Measurements from ENCODE around the gene STH. TPM values are rescaled to one million over a fixed set of nuclear protein-coding genes. Genes with fewer than 3 reads are reported as not detected.
A peak's percentile ranks its signal among the peaks of the same experiment; 100 is the strongest.
"Not testable (repeated sequence)": the region's sequence is repeated elsewhere in the genome, so short reads cannot be mapped to it uniquely, and the experiment has no call there.

Gene STH
- total RNA-seq, 2 experiments from 2014 or later = not detected

DNA sequence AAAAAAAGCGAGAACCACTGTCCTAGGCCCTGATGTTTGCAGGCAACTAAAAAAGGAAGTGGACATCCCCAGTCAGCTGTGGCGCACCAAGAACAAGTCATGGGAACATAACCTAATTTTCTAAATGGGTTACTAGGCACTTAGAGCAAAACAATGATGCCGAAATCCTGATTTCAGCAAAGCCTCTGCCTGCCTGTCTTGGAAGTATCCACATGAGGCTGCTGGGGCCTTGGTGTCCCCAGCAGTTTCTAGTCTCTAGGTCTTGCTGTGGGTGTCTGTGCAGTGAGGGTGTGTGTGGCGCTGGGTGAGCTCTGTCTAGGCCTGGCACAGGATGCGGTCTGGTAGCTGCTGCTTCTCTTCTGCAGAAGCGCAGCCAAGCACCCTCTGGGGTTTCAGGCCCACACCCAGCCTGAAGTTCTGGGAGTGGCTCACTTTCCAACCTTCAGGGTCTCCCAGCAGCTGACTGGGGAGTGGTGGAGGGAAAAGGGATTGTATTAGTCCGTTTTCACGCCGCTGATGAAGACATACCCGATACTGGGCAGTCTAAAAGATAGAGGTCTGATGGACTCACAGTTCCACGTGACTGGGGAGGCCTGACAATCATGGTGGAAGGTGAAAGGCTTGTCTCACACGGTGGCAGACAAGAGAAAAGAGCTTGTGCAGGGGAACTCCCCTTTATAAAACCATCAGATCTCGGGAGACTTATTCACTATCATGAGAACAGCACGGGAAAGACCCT, 21.1 kb downstream of the STH start:
- CTCF ChIA-PET = interaction anchor here (1.4 to 2.2 kb wide), 2 partner anchors 24 to 173 kb away, joined by 3 to 6 read pairs; partner anchors contain the start of gene KANSL1
- DNase-seq = peak; percentile 33 to 89 (median 58)
- peak; percentile 97 for ATAC-seq (ENCODE audit: poor library complexity)
- Histone ChIP-seq H3K27ac (ENCODE audit: low read depth in 1 of 2, low read length in 2 of 2) (peak overlapping the region; percentile 50 to 71), H3K9me3 (ENCODE audit: control insufficient read depth in 1 of 2, insufficient read depth in 1 of 2, low read length in 2 of 2) (no peaks in the 10 kb centered on the region), H3K36me3 (ENCODE audit: insufficient read depth, low read length) (peaks cover 4% of the 10 kb centered on the region), H3K27me3 (ENCODE audit: control insufficient read depth in 1 of 2, insufficient read depth in 2 of 2, low read length in 2 of 2) (no peaks in the 10 kb centered on the region), H3K4me3 (ENCODE audit: low read length) (no peak overlapping the region), H3K4me1 (ENCODE audit: insufficient read depth, low read length) (peaks cover 40% of the 10 kb centered on the region)
- Mint-ChIP-seq H3K27ac (peak overlapping the region; percentile 90), H3K4me3 (peak overlapping the region; percentile 34), H3K27me3 (no peaks in the 10 kb centered on the region), H3K9me3 (no peaks in the 10 kb centered on the region), H3K36me3 (ENCODE audit: low read depth) (no peaks in the 10 kb centered on the region), H3K4me1 (ENCODE audit: low read depth) (peaks cover 24% of the 10 kb centered on the region)
- intact Hi-C loops (cut with DNase I, micrococcal nuclease) = no loop called here
- TF ChIP-seq CTCF (IDR thresholded peaks at IDR 0.05) = no peak
- POLR2A ChIA-PET = interaction anchor here (0.9 to 2.2 kb wide), 3 partner anchors 24 to 247 kb away, joined by 4 to 14 read pairs (median 5); partner anchors contain the start of gene KANSL1

GRCh38 chr17:46020998-46021397, 21.9 kb downstream of the STH start:
- CTCF ChIA-PET = interaction anchor here (0.6 to 2.2 kb wide), 3 partner anchors 24 to 172 kb away, joined by 3 to 6 read pairs (median 3); partner anchors contain the start of gene KANSL1
- Histone ChIP-seq H3K9me3 (ENCODE audit: control insufficient read depth in 1 of 2, insufficient read depth in 1 of 2, low read length in 2 of 2) (no peaks in the 10 kb centered on the region), H3K4me1 (ENCODE audit: insufficient read depth, low read length) (peaks cover 40% of the 10 kb centered on the region), H3K27me3 (ENCODE audit: control insufficient read depth in 1 of 2, insufficient read depth in 2 of 2, low read length in 2 of 2) (no peaks in the 10 kb centered on the region), H3K36me3 (ENCODE audit: insufficient read depth, low read length) (peaks cover 4% of the 10 kb centered on the region), H3K27ac (ENCODE audit: low read depth in 1 of 2, low read length in 2 of 2) (peak overlapping the region; percentile 50 to 71), H3K4me3 (ENCODE audit: low read length) (no peak overlapping the region)
- Mint-ChIP-seq H3K4me3 (no peak overlapping the region), H3K27ac (peak overlapping the region; percentile 90), H3K27me3 (no peaks in the 10 kb centered on the region), H3K36me3 (ENCODE audit: low read depth) (peaks cover 6% of the 10 kb centered on the region), H3K4me1 (ENCODE audit: low read depth) (peaks cover 24% of the 10 kb centered on the region), H3K9me3 (no peaks in the 10 kb centered on the region)
- POLR2A ChIA-PET = interaction anchor here (0.9 to 2.2 kb wide), 3 partner anchors 23 to 246 kb away, joined by 4 to 14 read pairs (median 5); partner anchors contain the start of gene KANSL1
- intact Hi-C loops (cut with DNase I, micrococcal nuclease) = no loop called here
- ATAC-seq (ENCODE audit: poor library complexity) (no peak), DNase-seq (no peak)
- no peak for TF ChIP-seq CTCF (IDR thresholded peaks at IDR 0.05)

DNA sequence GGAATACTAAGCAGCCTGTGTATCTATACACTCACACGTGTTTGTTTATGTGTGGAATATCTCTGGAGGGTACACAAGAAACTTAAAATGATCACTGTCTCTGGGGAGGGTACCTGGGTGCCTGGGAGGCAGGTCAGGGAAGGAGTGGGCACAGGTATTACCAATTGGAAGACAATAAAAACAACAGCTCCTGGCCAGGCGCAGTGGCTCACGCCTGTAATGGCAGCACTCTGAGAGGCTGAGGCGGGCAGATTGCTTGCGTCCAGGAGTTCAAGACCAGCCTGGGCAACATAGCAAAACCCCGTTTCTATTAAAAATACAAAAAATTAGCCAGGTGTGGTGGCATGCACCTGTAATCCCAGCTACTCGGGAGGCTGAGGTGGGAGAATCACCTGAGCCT, 24.3 kb downstream of the STH start:
- ATAC-seq (ENCODE audit: poor library complexity); CTCF ChIA-PET; H3K4me3 ChIP-seq (ENCODE audit: low read length); H3K27ac ChIP-seq (ENCODE audit: low read depth in 1 of 2, low read length in 2 of 2); H3K4me3 Mint-ChIP-seq; H3K27me3 Mint-ChIP-seq; DNase-seq; H3K9me3 ChIP-seq (ENCODE audit: control insufficient read depth in 1 of 2, insufficient read depth in 1 of 2, low read length in 2 of 2); H3K27me3 ChIP-seq (ENCODE audit: control insufficient read depth in 1 of 2, insufficient read depth in 2 of 2, low read length in 2 of 2); H3K9me3 Mint-ChIP-seq; intact Hi-C loops (cut with DNase I, micrococcal nuclease): not testable (repeated sequence)
- Mint-ChIP-seq H3K36me3 (ENCODE audit: low read depth) (peaks cover 23% of the 10 kb centered on the region), H3K27ac (peak overlapping the region; percentile 42), H3K4me1 (ENCODE audit: low read depth) (peaks cover 22% of the 10 kb centered on the region)
- POLR2A ChIA-PET = interaction anchor here (1.0 kb wide), 1 partner anchor 170 kb away, joined by 3 read pairs; the partner anchor contains the start of gene KANSL1
- Histone ChIP-seq H3K4me1 (ENCODE audit: insufficient read depth, low read length) (peaks cover 35% of the 10 kb centered on the region), H3K36me3 (ENCODE audit: insufficient read depth, low read length) (peaks cover 11% of the 10 kb centered on the region)
